Activated naive CD8-positive, alpha-beta T cell treated with anti-CD3 and anti-CD28 coated beads, Interleukin-2, amount 10 ng/mL, durations not matched to agents 7 days and 5 days (primary cell): ENCODE results near the gene CEP97. TPM values are rescaled to one million over a fixed set of nuclear protein-coding genes. Genes with fewer than 3 reads are reported as not detected.
A peak's percentile ranks its signal among the peaks of the same experiment; 100 is the strongest.
"Not testable (repeated sequence)": the region's sequence is repeated elsewhere in the genome, so short reads cannot be mapped to it uniquely, and the experiment has no call there.

Experiments used
- ATAC-seq: fragments of 150-1000 bp; cut with Tn5 transposase; one replicate; pipeline ENCODE4 v1.10.0; 2021; ENCODE audit warnings: low read depth, moderate library complexity
- POLR2A ChIA-PET: fragments of 350-600 bp; sonication (Branson Sonifier 250); formaldehyde crosslinking; loops from one replicate; lab custom pipeline; 2021; ENCODE audit warnings: antibody characterized with exemption; lab: Charles Lee
- DNase-seq: peaks from one replicate; pipeline ENCODE4 v3.0.0; 2021
- H3K27ac Mint-ChIP-seq: one replicate; pipeline ENCODE4 v1.8.0; 2022; ENCODE audit warnings: mild to moderate bottlenecking, mixed read lengths
- H3K27me3 Mint-ChIP-seq: one replicate; pipeline ENCODE4 v1.8.0; 2022; ENCODE audit warnings: mild to moderate bottlenecking, moderate library complexity, mixed read lengths
- H3K36me3 Mint-ChIP-seq: one replicate; pipeline ENCODE4 v1.8.0; 2021; ENCODE audit warnings: mild to moderate bottlenecking, mixed read lengths
- H3K4me1 Mint-ChIP-seq: one replicate; pipeline ENCODE4 v1.8.0; 2021; ENCODE audit warnings: mixed read lengths
- H3K4me3 Mint-ChIP-seq: one replicate; pipeline ENCODE4 v1.8.0; 2022; ENCODE audit warnings: mild to moderate bottlenecking, moderate library complexity, mixed read lengths
- H3K9me3 Mint-ChIP-seq: one replicate; pipeline ENCODE4 v1.8.0; 2021; ENCODE audit warnings: mixed read lengths
- total RNA-seq, 2 experiments: library from RNA; stranded (reverse); gene quantifications; one replicate each; pipeline ENCODE4 v1.2.3, GENCODE V29; 2021

CEP97 gene
- total RNA-seq, 2 experiments from 2014 or later = 21.5 TPM

GRCh38 chr3:101758224-101758623, 33.8 kb downstream of the CEP97 start:
- Mint-ChIP-seq H3K36me3 (peaks cover 59% of the 10 kb centered on the region), H3K4me1 (peaks cover 10% of the 10 kb centered on the region), H3K27me3 (no peaks in the 10 kb centered on the region), H3K27ac (no peak overlapping the region), H3K9me3 (no peaks in the 10 kb centered on the region), H3K4me3 (no peak overlapping the region)
- ATAC-seq (no peak), DNase-seq (no peak)
- POLR2A ChIA-PET = no interaction called here

- H3K27ac Mint-ChIP-seq = no peak overlapping the region
- POLR2A ChIA-PET = no interaction called here
- H3K36me3 Mint-ChIP-seq = peaks cover 52% of the 10 kb centered on the region
Observed at GRCh38 chr3:101762041-101762646, 37.7 kb downstream of the CEP97 start.

DNA sequence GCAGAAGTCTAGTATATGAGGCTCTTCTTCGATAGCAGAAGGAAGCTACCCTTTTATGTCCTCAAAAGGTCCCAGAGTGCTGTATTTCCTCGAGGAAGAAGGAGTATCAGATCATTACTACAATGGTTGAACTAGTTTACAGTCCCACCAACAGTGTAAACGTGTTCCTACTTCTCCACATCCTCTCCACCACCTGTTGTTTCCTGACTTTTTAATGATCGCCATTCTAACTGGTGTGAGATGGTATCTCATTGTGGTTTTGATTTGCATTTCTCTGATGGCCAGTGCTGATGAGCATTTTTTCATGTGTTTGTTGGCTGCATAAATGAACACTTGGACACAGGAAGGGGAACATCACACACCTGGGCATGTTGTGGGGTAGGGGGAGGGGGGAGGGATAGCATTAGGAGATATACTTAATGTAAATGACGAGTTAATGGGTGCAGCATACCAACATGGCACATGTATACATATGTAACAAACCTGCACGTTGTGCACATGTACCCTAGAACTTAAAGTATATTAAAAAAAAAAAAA, 53.4 kb downstream of the CEP97 start:
- POLR2A ChIA-PET, ATAC-seq: not testable (repeated sequence)

More at GRCh38 chr3:101762041-101762646, 37.7 kb downstream of the CEP97 start:
- H3K27me3 Mint-ChIP-seq = no peaks in the 10 kb centered on the region
- H3K4me3 Mint-ChIP-seq = no peak overlapping the region
- peaks cover 10% of the 10 kb centered on the region for H3K4me1 Mint-ChIP-seq
- no peaks in the 10 kb centered on the region for H3K9me3 Mint-ChIP-seq
- DNase-seq (no peak), ATAC-seq (no peak)

DNA sequence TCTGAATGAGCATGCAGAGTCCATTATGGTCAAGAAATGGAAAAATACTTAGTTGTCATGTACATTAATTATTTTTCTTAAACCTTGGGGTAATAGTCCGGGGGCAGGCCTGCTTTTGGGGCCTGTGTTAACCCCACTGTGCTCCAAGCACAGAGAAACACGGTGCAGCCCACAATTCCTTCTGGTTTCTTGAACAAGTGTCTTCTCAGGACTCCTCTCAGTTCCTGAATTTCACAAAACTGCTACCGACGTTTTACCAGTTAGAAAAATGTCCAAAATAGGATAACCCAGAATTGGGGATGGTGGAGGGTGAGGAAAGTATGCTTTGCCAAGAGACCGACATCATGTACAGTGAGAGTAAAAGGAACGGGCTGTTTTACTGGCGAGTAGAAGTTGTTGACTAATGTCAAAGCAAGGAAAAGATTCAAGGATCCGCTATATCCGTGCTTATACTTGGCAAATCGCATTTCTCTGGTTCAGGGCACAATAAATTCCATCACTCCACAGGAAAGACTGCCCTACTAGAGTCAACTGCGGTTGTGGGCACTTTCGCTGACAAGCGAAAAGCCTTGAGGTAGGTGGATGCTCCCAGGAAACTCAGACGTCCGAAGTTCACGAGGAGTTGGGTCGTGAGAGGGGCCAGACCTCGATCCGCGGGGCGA, 54.1 kb downstream of the CEP97 start:
- Mint-ChIP-seq H3K4me3 (peak overlapping the region; percentile 98), H3K9me3 (no peaks in the 10 kb centered on the region), H3K36me3 (peaks cover 7% of the 10 kb centered on the region), H3K27ac (peak overlapping the region; percentile 96), H3K4me1 (peaks cover 30% of the 10 kb centered on the region), H3K27me3 (no peaks in the 10 kb centered on the region)
- no peak for ATAC-seq
- POLR2A ChIA-PET = interaction anchor here (0.6 to 2.4 kb wide), 10 partner anchors 9 to 104 kb away, joined by 3 to 26 read pairs (median 4); partner anchors contain the start of genes CEP97, NFKBIZ, RPL24 and ZBTB11
- DNase-seq = no peak

More for the DNA sequence above, 53.4 kb downstream of the CEP97 start:
- peaks cover 28% of the 10 kb centered on the region for H3K4me1 Mint-ChIP-seq
- H3K36me3 Mint-ChIP-seq, H3K27me3 Mint-ChIP-seq, H3K9me3 Mint-ChIP-seq, DNase-seq: not testable (repeated sequence)
- peak overlapping the region; percentile 46 for H3K27ac Mint-ChIP-seq
- H3K4me3 Mint-ChIP-seq = peak overlapping the region; percentile 27

DNA sequence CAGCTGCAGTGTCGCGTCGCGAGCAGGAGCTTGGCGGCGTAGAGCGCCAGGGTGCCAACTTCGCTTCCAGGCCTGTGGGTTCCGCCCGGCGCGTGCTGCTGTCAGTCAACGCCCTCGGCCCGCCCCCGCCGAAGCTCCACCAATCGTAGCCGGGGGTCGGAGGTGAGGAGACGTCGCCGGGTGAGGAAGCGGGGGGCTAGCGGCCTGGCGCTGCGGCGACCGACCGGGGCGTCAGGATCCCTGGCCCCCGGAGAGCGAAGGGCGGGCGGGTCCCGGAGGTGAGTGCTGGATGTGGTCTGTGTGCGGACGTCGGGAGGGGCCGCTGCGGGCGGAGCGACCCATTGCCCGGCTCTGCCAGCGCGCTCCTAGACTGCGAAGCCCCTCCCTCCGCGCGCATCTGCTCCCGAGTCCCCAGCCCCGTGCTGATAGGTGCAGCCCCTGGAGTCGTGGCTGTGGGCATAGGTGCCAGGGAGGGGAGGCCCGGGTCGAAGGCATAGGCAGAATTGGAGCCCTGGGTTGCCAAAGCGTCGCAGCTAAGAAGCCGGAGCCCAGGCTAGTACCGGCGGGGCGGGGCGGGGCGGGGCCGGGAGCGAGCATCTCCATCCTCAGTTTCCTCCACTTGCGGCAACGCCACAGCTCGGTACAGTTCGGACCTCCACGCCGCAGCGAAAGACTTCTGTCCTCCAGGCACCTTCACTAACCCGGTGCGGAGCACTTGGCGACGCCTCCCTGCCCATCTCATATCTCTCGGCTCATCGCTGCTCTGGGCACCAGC, 54.8 kb downstream of the CEP97 start, which contains the start of gene NXPE3:
Gene NXPE3, plus strand, starts transcription at position 165 of the 775 bp plus-strand sequence. CDS start 6,386 bp downstream, outside the sequence.
- ATAC-seq = peak; percentile 92

DNA sequence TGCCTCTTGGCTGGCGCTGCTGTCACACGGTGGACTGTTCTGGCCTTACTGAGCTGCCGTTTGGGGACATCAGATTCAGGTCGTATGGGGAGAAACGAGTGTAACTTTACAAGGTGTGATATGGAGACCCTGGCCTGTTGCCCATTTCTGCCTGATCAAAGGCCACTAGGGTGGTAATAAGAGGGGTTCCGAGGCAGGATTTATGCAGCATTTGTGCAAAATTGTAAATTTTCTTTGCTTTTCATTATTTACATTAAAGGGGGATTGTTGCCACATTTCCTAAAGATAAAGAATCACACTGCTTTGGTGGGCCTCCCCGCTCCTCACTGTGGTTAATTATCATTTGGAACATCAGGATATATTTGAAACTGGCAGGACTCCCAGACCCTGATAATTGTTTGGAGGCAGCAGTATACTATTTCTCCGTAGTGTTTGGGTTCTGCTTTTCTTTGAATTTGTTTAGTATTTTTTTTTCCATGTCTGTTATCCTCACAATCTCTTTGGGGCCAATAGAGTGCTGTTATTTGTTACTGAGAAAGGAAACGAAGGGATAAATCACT, 55.5 kb downstream of the CEP97 start:
- DNase-seq = no peak
- H3K36me3 Mint-ChIP-seq = peaks cover 12% of the 10 kb centered on the region
- POLR2A ChIA-PET = interaction anchor here (0.6 to 2.4 kb wide), 7 partner anchors 10 to 390 kb away, joined by 4 to 26 read pairs (median 8); partner anchors contain the start of genes CEP97 and RPL24
- peak overlapping the region; percentile 96 for H3K27ac Mint-ChIP-seq
- H3K9me3 Mint-ChIP-seq = no peaks in the 10 kb centered on the region
- ATAC-seq = no peak
- peaks cover 42% of the 10 kb centered on the region for H3K4me1 Mint-ChIP-seq
- peak overlapping the region; percentile 98 for H3K4me3 Mint-ChIP-seq
- H3K27me3 Mint-ChIP-seq = no peaks in the 10 kb centered on the region

More for the DNA sequence above, 54.8 kb downstream of the CEP97 start, which contains the start of gene NXPE3:
- Mint-ChIP-seq H3K27ac (peak within 1 kb of the TSS; percentile 96), H3K4me3 (peak within 1 kb of the TSS; percentile 98), H3K36me3 (peaks cover 12% of the 10 kb centered on the region), H3K4me1 (peaks cover 36% of the 10 kb centered on the region), H3K27me3 (no peaks in the 10 kb centered on the region), H3K9me3 (no peaks in the 10 kb centered on the region)
- POLR2A ChIA-PET = interaction anchor here (0.6 to 2.4 kb wide), 12 partner anchors 10 to 389 kb away, joined by 3 to 26 read pairs (median 4); partner anchors contain the start of genes CEP97, NFKBIZ, RPL24 and ZBTB11
- peak; percentile 96 for DNase-seq

DNA sequence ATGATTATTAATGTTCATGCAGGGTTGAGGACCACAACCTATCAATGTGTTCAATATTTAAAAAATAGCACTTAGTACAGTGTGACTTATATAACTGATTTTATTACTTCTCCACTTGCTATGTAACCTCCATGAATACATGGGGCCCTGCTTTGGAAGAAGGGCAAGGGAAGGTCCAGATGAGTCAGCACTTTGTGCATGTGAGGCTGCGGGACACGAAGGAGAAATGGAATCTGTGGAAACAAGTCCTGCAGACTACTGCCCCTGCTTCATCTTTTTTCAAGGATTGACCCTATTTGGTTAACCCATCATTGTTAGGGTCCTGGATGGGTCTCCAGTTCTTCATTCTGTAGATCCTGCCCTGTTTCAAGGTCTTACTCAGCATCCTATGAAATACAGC, 56.2 kb downstream of the CEP97 start:
- Mint-ChIP-seq H3K27ac (no peak overlapping the region), H3K9me3 (no peaks in the 10 kb centered on the region), H3K36me3 (peaks cover 18% of the 10 kb centered on the region), H3K27me3 (no peaks in the 10 kb centered on the region), H3K4me1 (peaks cover 50% of the 10 kb centered on the region), H3K4me3 (peak overlapping the region; percentile 98)
- POLR2A ChIA-PET = interaction anchor here (2.4 kb wide), 1 partner anchor 56 kb away, joined by 26 read pairs; the partner anchor contains the start of gene CEP97
- no peak for ATAC-seq
- DNase-seq = no peak

GRCh38 chr3:101781166-101781565, 56.8 kb downstream of the CEP97 start:
- ATAC-seq (no peak), DNase-seq (no peak)
- Mint-ChIP-seq H3K4me1 (peaks cover 55% of the 10 kb centered on the region), H3K27me3 (no peaks in the 10 kb centered on the region), H3K9me3 (no peaks in the 10 kb centered on the region), H3K27ac (no peak overlapping the region), H3K4me3 (peak overlapping the region; percentile 98), H3K36me3 (peaks cover 20% of the 10 kb centered on the region)
- POLR2A ChIA-PET = no interaction called here

- Mint-ChIP-seq H3K4me3 (peak overlapping the region; percentile 73), H3K4me1 (peaks cover 49% of the 10 kb centered on the region)
Observed at GRCh38 chr3:101784855-101785613, 60.6 kb downstream of the CEP97 start.

GRCh38 chr3:101791778-101792177, 67.4 kb downstream of the CEP97 start:
- H3K27me3 Mint-ChIP-seq = no peaks in the 10 kb centered on the region
- no peak overlapping the region for H3K27ac Mint-ChIP-seq
- H3K36me3 Mint-ChIP-seq = peaks cover 76% of the 10 kb centered on the region
- DNase-seq (no peak), ATAC-seq (no peak)
- H3K4me3 Mint-ChIP-seq = no peak overlapping the region
- peaks cover 20% of the 10 kb centered on the region for H3K4me1 Mint-ChIP-seq
- peaks cover 3% of the 10 kb centered on the region for H3K9me3 Mint-ChIP-seq
- POLR2A ChIA-PET = no interaction called here

More at GRCh38 chr3:101784855-101785613, 60.6 kb downstream of the CEP97 start:
- no peaks in the 10 kb centered on the region for H3K27me3 Mint-ChIP-seq
- ATAC-seq (peak; percentile 80), DNase-seq (no peak)
- POLR2A ChIA-PET = interaction anchor here (1.1 kb wide), 1 partner anchor 98 kb away, joined by 4 read pairs; the partner anchor contains the start of gene RPL24
- no peaks in the 10 kb centered on the region for H3K9me3 Mint-ChIP-seq
- H3K27ac Mint-ChIP-seq = peak overlapping the region; percentile 88
- peaks cover 52% of the 10 kb centered on the region for H3K36me3 Mint-ChIP-seq

- DNase-seq (no peak), ATAC-seq (no peak)
- Mint-ChIP-seq H3K4me3 (no peak overlapping the region), H3K4me1 (peaks cover 17% of the 10 kb centered on the region), H3K27me3 (no peaks in the 10 kb centered on the region), H3K9me3 (peaks cover 3% of the 10 kb centered on the region), H3K27ac (no peak overlapping the region), H3K36me3 (peaks cover 59% of the 10 kb centered on the region)
- POLR2A ChIA-PET = interaction anchor here (0.8 kb wide), 1 partner anchor 71 kb away, joined by 3 read pairs; the partner anchor contains the start of gene CEP97
Observed at GRCh38 chr3:101796077-101796680, 71.8 kb downstream of the CEP97 start.
